ENCODE results near the gene CDYL2. TPM values are rescaled to one million over a fixed set of nuclear protein-coding genes. Genes with fewer than 3 reads are reported as not detected.

CDYL2 gene
- total and polyA plus RNA-seq, 8 donors = 0.60 to 7.3 (median 1.7) TPM

- no peak for DNase-seq
- no peaks in the 10 kb centered on the region for H3K27me3 ChIP-seq
- 91 to 98% (median 96%) methylated on average over 14 of the region's 14 CpGs for WGBS, 5 donors
- H3K4me1 ChIP-seq = peaks cover 0 to 3% (median 0%) of the 10 kb centered on the region in 4 donors
- intact Hi-C loops (cut with DNase I; ENCODE audit: low total_unique reads) = no loop called here
- H3K27ac ChIP-seq = no peak overlapping the region
- H3K36me3 ChIP-seq = peaks cover 0 to 17% (median 13%) of the 10 kb centered on the region in 4 donors
- TF ChIP-seq, protein P1, sequence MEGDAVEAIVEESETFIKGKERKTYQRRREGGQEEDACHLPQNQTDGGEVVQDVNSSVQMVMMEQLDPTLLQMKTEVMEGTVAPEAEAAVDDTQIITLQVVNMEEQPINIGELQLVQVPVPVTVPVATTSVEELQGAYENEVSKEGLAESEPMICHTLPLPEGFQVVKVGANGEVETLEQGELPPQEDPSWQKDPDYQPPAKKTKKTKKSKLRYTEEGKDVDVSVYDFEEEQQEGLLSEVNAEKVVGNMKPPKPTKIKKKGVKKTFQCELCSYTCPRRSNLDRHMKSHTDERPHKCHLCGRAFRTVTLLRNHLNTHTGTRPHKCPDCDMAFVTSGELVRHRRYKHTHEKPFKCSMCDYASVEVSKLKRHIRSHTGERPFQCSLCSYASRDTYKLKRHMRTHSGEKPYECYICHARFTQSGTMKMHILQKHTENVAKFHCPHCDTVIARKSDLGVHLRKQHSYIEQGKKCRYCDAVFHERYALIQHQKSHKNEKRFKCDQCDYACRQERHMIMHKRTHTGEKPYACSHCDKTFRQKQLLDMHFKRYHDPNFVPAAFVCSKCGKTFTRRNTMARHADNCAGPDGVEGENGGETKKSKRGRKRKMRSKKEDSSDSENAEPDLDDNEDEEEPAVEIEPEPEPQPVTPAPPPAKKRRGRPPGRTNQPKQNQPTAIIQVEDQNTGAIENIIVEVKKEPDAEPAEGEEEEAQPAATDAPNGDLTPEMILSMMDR (IDR thresholded peaks at IDR 0.05) = no peak
- TF ChIP-seq POLR2A (IDR thresholded peaks at IDR 0.05) (no peak), EP300 (IDR thresholded peaks at IDR 0.05) (no peak), POLR2AphosphoS5 (IDR thresholded peaks at IDR 0.05) (no peak)
- H3K4me3 ChIP-seq = no peak overlapping the region
- peaks cover 0 to 6% (median 0%) of the 10 kb centered on the region in 4 donors for H3K9me3 ChIP-seq
These were observed 185.3 kb downstream of the CDYL2 start for GRCh38 chr16:80618862-80619648.

- Histone ChIP-seq H3K27me3 (no peaks in the 10 kb centered on the region), H3K27ac (no peak overlapping the region), H3K4me1 (peaks cover 0 to 8% (median 4%) of the 10 kb centered on the region in 4 donors), H3K4me3 (no peak overlapping the region), H3K36me3 (peaks cover 0 to 24% (median 20%) of the 10 kb centered on the region in 4 donors), H3K9me3 (no peaks in the 10 kb centered on the region)
- DNase-seq = no peak
- intact Hi-C loops (cut with DNase I; ENCODE audit: low total_unique reads) = no loop called here
- WGBS, 5 donors = 91 to 100% (median 97%) methylated on average over 3 of the region's 3 CpGs
- TF ChIP-seq POLR2A (IDR thresholded peaks at IDR 0.05) (no peak), EP300 (IDR thresholded peaks at IDR 0.05) (no peak)
These were observed 188.0 kb downstream of the CDYL2 start for GRCh38 chr16:80616362-80616761.

- Histone ChIP-seq H3K27me3 (no peaks in the 10 kb centered on the region), H3K9me3 (no peaks in the 10 kb centered on the region), H3K27ac (no peak overlapping the region), H3K36me3 (peaks cover 0 to 25% (median 21%) of the 10 kb centered on the region in 4 donors), H3K4me1 (peaks cover 0 to 8% (median 4%) of the 10 kb centered on the region in 4 donors), H3K4me3 (no peak overlapping the region)
- DNase-seq = no peak
- intact Hi-C loops (cut with DNase I; ENCODE audit: low total_unique reads) = no loop called here
- TF ChIP-seq EP300 (IDR thresholded peaks at IDR 0.05) (no peak), POLR2AphosphoS5 (IDR thresholded peaks at IDR 0.05) (no peak), POLR2A (IDR thresholded peaks at IDR 0.05) (no peak)
- TF ChIP-seq, protein P1 (IDR thresholded peaks at IDR 0.05) = no peak
- WGBS, 5 donors = 74 to 86% (median 82%) methylated on average over 12 of the region's 12 CpGs
These were observed 188.7 kb downstream of the CDYL2 start for GRCh38 chr16:80615735-80616134.

GRCh38 chr16:80614908-80615671 is 189.3 kb downstream of the CDYL2 start:
- TF ChIP-seq, protein P1 (IDR thresholded peaks at IDR 0.05) = no peak
- TF ChIP-seq EP300 (IDR thresholded peaks at IDR 0.05) (no peak), POLR2AphosphoS5 (IDR thresholded peaks at IDR 0.05) (no peak), POLR2A (IDR thresholded peaks at IDR 0.05) (no peak)
- no peaks in the 10 kb centered on the region for H3K27me3 ChIP-seq
- 91 to 94% (median 92%) methylated on average over 12 of the region's 12 CpGs for WGBS, 5 donors
- DNase-seq = no peak
- no peak overlapping the region for H3K27ac ChIP-seq
- H3K36me3 ChIP-seq = peaks cover 0 to 22% (median 19%) of the 10 kb centered on the region in 4 donors
- intact Hi-C loops (cut with DNase I; ENCODE audit: low total_unique reads) = no loop called here
- peaks cover 0 to 8% (median 4%) of the 10 kb centered on the region in 4 donors for H3K4me1 ChIP-seq
- no peaks in the 10 kb centered on the region for H3K9me3 ChIP-seq
- H3K4me3 ChIP-seq = no peak overlapping the region

Measured in stomach (tissue), 9 donors.